ENCODE measurements around the gene S1PR4.
"Not testable (repeated sequence)": the region's sequence is repeated elsewhere in the genome, so short reads cannot be mapped to it uniquely, and the experiment has no call there.

S1PR4 gene

DNA sequence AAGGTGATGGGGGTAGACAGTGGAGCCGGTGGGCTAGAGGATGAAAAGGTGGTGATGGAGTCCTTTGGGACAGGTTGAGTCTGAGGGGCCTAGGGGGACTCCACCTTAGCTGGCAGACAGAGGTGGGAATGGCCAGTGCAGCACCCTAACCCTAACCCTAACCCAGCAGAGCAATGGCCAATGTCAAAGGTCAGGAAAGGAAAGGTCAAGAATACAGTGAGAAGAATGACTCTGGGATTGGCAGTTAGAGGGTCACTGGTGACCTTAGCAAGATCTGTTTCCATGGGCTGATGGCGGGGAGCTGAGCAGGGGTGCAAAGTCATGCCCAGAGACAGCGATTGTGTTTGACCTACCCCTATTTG, 26.2 kb upstream of the S1PR4 start:
- no peak for DNase-seq (ENCODE audit: low read depth)

DNA sequence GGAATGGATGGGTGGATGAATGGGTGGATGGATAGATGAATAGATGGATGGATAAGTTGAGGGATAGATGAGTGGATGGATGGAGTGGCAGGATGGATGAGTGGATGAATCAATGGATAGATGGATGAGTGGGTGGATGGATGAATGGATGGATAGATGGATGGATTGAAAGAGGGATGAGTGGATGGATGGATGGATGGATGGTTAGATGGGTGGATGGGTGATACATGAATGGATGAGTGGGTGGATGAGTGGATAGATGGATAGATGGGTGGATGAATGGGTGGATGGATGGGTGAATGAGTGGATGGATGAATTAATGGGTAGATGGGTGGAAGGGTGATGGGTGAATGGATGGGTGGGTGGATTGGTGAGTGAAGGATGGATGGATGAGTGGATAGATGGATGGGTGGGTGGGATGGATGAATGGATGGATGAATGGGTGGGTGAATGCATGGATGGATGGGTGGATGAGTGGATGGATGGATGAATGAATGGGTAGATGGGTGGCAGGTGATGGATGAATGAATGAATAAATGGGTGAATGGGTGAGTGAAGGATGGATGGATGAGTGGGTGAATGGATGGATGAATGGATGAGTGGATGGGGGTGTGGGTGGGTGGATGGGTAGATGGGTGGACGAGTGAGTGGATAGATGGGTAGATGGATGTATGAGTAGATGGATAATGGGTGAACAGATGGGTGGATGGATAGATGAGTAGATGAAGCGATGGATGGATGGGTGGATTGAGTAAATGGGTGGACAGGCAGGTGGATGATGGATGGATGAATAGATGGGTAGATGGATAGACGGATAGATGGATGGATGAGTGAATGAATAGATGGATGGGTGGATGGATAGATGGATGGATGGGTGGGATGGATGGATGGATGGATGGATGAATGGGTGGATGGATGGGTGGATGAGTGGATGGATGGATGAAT, 25.0 kb upstream of the S1PR4 start:
- no peak for DNase-seq (ENCODE audit: low read depth)

DNA sequence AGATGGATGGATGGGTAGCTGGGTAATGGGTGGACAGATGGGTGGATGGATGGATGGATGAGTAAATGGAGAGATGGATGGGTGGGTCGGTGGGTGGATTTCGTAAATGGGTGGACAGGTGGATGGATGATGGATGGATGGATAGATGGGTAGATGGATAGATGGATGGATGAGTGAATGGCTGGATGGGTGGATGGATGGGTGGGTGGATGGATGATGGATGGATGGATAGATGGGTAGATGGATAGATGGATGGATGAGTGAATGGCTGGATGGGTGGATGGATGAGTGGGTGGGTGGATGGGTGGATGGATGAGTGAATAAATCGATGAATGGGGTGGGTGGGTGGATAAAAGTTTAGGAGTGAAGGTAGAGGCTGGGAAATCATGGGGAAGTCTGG, 24.1 kb upstream of the S1PR4 start:
- not testable (repeated sequence) for DNase-seq (ENCODE audit: low read depth)

- peak; percentile 64 for DNase-seq (ENCODE audit: low read depth)
Observed at GRCh38 chr19:3154957-3155736, 23.4 kb upstream of the S1PR4 start.

DNA sequence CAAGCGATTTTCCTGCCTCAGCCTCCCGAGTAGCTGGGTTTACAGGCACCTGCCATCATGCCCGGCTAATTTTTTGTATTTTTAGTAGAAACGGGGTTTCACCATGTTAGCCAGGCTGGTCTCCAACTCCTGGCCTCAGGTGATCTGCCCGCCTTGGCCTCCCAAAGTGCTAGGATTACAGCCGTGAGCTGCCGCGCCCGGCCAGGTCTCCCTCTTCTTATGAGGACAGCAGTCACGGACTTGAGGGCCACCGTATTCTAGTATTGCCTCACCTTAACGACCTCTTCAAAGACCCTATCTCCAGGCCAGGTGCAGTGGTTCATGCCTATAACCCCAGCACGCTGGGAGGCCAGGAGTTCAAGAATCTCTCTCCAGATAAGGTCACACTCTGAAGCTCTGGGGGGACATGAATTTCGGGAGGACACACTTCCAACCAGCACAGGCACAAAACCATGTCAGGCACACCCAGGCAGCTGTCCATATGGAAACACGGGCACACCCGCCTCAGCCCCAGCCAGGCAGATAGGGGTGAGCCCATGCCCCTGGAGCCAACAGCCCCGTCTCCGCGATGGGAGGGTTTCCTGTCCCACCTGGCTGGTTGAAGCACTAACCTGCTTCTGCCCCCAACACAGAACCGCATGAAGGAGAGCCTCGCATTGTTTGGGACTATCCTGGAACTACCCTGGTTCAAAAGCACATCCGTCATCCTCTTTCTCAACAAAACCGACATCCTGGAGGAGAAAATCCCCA, 21.3 kb upstream of the S1PR4 start:
- no peak for DNase-seq (ENCODE audit: low read depth)

DNA sequence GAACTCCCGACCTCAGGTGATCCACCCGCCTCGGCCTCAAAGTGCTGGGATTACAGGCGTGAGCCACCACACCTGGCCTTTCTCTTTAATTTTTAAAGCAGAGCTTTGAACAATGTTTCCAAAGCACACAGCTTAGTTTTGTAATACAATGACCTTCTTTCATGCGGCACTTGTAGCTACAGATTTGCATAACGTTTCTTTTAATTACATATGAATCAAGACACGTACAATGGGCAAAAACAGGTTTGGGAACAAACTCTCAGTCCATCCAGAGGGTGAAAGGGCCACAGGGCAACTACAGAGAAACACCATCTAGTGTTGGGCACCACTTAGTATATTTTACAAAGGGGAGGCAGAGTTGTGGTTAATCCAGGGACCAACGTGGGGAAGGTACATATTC, 19.0 kb upstream of the S1PR4 start:
- DNase-seq (ENCODE audit: low read depth) = no peak

DNA sequence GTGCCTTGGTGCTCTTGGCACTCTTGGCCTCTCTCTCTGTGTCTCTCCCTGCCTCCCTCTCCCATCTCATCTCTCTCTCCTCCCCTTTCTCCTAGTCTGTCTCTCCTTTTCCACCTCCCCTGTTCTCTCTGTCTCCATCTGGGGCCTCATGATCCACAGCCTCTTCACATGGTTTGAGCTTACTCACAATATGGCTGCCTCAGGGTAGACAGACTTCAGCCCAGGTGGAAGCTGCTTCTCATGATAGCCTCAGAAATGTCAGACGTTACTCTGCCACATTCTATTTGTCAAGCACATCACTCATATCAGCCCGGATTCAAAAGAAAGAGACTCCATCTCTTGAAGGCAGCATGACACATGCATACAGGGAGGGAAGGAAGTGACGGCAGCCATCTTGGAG, 18.4 kb upstream of the S1PR4 start:
- DNase-seq (ENCODE audit: low read depth) = no peak

GRCh38 chr19:3161453-3161852, 17.1 kb upstream of the S1PR4 start:
- no peak for DNase-seq (ENCODE audit: low read depth)

DNA sequence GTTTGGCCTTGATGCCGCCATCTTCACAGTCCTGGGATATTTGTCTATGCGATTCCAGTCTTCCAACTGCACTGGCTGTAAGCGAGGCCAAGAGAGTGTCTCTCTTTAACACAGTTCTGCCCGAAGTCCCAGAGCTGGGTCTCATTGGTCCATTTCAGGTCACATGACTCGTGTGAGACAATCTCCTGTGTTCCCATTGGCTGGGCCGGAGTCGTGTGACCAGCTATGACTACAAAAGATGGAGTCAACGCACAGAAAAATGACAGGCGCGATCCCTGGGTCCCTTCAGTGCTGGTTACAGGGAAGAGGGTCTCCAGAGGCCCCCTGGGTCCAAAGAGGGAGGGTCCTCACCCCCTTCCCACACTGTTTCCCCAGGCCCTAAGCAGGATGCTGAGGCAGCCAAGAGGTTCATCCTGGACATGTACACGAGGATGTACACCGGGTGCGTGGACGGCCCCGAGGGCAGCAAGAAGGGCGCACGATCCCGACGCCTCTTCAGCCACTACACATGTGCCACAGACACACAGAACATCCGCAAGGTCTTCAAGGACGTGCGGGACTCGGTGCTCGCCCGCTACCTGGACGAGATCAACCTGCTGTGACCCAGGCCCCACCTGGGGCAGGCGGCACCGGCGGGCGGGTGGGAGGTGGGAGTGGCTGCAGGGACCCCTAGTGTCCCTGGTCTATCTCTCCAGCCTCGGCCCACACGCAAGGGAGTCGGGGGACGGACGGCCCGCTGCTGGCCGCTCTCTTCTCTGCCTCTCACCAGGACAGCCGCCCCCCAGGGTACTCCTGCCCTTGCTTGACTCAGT, 15.9 kb upstream of the S1PR4 start:
- no peak for DNase-seq (ENCODE audit: low read depth)

- DNase-seq (ENCODE audit: low read depth) = peak; percentile 48
Observed at GRCh38 chr19:3163230-3163886, 15.2 kb upstream of the S1PR4 start.

DNA sequence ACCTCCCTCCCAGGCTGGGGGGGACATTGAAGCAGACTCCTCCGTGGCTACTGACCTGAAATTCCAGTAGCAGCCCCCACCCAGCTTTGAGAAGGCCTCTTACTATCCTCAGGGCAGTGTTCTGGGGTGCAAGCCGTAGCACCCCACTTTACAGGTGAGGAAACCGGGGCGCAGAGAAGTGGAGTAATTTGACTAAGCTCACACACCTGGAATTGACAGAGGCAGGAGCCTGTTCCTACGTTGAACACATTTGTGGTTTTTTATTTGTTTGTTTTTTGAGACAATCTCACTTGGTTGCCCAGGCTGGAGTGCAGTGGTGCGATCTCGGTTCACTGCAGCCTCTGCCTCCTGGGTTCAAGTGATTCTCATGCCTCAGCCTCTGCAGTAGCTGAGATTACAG, 14.6 kb upstream of the S1PR4 start:
- no peak for DNase-seq (ENCODE audit: low read depth)

DNA sequence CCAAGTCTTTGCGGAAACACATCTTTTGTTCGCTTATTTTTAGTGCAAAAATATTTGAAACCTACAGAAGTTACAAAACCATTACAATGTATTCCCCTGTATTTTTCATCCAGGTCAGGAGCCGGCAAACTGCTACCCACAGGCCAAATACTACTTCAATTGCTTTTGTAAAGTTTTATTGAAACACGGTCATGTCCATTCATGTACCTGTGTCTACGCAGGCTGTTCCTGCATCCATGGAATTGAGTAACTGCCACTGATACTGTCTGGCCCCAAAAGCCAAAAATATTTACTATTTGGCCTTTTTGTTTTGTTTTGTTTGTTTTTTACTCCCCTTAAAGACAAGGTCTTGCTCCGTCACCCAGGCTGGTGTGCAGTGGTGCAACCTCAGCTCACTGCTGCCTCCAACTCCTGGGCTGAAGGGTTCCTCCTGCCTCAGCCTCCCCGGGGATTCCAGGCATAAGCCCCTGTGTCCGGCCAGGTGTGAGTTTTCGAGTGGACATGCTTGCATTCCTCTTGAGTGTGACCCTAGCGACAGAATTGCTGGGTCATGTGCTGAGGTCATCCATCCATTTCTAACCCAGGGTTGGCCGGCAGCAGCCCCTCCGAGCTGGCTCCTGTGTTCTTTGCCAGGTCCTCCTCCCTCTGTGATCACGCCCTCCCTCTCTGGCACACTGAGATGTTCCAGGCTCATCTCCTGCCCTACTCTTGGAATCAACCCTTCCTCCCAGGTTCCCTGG, 10.9 kb upstream of the S1PR4 start:
- no peak for DNase-seq (ENCODE audit: low read depth)

- DNase-seq (ENCODE audit: low read depth) = no peak
Observed at GRCh38 chr19:3171894-3172672, 6.5 kb upstream of the S1PR4 start.

DNA sequence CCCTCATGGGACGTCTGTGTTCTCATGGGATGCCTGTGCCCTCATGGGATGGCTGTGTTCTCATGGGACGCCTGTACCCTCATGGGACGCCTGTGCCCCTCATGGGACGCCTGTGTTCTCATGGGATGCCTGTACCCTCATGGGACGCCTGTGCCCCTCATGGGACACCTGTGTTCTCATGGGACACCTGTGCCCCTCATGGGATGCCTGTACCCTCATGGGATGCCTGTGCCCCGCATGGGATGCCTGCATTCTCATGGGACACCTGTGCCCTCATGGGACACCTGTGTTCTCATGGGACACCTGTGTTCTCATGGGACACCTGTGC, 5.9 kb upstream of the S1PR4 start:
- DNase-seq (ENCODE audit: low read depth) = not testable (repeated sequence)

DNA sequence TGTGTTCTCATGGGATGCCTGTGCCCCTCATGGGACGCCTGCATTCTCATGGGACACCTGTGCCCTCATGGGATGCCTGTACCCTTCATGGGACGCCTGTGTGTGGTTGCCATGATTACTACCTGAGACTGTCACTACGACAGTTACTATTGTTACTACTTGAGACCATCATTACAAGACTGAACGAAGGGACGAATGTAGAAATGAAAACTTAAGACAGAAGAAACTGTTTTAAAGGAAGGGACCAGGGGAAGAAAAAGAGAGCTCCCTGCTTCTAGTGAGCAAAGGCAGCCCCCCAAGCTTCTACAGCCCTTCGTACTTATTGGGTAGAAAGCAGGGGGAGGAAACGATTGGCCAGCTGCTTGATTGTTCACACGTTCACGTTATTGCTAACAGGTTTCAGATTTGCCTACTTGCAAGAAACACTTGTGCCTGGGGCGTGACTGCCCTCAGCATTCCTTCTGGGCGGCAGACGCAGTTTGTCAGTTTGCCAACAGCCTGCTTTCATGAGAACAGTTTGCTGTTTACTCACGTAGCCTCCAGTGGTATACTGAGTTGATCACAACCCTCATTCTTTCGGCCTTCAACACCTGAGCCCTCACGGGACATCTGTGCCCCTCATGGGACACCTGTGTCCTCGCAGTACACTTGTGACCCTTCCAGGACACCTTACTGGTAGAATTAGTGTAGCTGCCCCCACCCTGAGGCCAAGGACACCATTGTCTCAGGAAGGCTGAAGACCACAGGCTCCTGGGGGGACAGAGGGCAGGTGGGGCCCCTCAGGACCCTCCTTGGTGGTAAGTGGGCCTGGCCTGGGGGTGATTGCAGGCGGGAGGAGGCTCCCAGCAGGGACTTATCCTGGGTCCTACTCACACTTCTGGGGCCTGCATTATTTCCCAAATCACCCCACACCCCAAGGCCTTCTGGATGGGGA, 2.5 kb upstream of the S1PR4 start:
- no peak for DNase-seq (ENCODE audit: low read depth)

DNA sequence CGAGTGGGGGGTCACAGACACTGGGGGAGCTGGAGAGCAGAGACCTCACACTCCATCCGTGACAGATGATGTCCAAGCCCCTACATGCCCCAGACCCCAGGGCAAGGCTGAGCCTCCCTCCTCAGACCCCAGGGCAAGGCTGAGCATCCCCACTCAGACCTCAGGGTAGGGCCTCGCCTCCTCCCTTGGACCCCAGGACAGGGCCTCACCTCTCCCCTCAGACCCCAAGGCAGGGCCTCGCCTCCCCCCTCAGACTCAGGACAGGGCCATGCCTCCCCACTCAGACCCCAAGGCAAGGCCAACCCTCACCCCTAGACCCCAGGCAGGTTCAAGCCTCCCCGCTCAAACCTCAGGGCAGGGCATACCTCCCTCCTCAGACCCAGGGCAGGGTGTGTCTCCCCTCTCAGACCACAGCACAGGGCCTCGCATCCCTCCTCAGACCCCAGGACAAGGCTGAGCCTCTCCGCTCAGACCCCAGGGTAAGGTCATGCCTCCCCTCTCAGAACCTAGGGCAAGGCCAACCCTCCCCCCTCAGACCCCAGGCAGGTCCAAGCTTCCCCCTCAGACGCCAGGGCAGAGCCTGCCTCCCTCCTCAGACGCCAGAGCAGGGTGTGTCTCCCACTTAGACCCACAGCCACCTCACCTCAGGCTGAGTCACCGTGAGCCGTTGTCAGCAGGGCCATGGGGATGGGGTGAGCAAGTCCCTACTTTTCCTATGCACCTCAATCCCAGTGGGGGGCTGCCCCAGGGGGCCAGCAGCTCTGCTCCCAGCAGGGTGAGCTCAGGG, 1.7 kb upstream of the S1PR4 start:
- DNase-seq (ENCODE audit: low read depth) = peak; percentile 47

DNA sequence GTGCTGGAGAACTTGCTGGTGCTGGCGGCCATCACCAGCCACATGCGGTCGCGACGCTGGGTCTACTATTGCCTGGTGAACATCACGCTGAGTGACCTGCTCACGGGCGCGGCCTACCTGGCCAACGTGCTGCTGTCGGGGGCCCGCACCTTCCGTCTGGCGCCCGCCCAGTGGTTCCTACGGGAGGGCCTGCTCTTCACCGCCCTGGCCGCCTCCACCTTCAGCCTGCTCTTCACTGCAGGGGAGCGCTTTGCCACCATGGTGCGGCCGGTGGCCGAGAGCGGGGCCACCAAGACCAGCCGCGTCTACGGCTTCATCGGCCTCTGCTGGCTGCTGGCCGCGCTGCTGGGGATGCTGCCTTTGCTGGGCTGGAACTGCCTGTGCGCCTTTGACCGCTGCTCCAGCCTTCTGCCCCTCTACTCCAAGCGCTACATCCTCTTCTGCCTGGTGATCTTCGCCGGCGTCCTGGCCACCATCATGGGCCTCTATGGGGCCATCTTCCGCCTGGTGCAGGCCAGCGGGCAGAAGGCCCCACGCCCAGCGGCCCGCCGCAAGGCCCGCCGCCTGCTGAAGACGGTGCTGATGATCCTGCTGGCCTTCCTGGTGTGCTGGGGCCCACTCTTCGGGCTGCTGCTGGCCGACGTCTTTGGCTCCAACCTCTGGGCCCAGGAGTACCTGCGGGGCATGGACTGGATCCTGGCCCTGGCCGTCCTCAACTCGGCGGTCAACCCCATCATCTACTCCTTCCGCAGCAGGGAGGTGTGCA, 587 bp downstream of the S1PR4 start:
- no peak for DNase-seq (ENCODE audit: low read depth)
